K562 treated with DMSO at 1 percent for 24 hours (cell line): ENCODE measurements around the gene ACP4. TPM values are rescaled to one million over a fixed set of nuclear protein-coding genes. Genes with fewer than 3 reads are reported as not detected.

Source experiments
- total RNA-seq: library from RNA; unstranded; fragments of 300-600 nt; gene quantifications from 2 replicates; pipeline ENCODE4 v1.2.3, GENCODE V29; 2022; ENCODE audit warnings: low read depth; ENCODE audit not compliant: insufficient read depth

ACP4 gene
- not detected in 2 replicates for total RNA-seq

DNA sequence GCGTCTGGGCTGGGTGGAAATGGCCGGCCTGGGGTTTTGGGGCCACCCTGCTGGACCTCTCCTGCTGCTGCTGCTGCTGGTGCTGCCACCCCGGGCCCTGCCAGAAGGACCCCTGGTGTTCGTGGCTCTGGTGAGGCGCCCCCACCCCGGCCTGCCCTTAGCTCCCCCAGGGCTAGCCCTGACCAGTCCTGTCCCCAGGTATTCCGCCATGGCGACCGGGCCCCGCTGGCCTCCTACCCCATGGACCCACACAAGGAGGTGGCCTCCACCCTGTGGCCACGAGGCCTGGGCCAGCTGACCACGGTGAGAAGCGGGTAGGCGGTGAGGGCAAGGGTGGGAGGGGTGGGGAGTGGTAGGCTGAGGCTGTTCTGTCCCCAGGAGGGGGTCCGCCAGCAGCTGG lies at the start of gene ACP4:
TSS of gene ACP4 (plus strand) at position 20 of the 400 bp plus-strand sequence. CDS start at position 20, 0 bp downstream.

GRCh38 chr19:50770164-50770563 lies 20.1 kb upstream of the ACP4 start, which contains the start of gene GPR32:
GPR32 (plus strand) TSS chr19:50770464; CDS start chr19:50770601, 137 bp downstream.

DNA sequence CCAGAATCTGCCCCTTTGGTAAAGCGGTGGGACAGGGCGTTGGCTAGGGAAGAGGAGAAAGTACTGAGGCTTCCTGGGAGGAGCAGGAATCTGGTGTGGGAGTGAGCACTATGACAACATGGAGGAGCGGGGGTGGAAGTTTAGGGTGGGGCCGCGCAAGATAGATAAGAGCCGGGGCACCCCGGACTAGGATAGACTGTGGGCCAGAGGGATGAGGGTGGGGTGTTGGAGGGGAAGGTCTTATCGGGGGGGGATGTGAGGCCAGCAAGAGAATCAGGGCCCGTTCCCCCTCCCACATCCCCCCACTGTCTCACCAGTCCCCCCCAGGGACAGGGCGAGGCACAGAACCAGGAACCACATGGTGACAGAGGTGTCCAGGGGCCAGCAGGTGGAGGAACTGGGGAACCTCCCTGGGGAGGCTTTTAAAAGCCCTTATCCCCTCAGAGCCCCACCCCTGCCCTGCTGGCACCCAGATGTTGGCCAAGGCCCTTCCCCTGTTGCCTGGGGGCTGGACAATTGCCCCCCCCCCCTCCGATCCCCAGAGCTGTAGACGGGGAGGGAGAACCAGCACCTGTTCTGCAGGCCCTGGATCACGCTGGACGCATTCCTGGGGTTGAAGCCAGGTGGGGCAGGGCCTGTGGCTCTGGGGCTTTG lies 33.3 kb downstream of the ACP4 start, which contains the start of gene KLK1:
TSS of gene KLK1 (minus strand) at position 399 of the 654 bp plus-strand sequence. CDS start at position 360, 39 bp downstream.

GRCh38 chr19:50833117-50833801 lies 43.0 kb downstream of the ACP4 start, which contains the start of gene KLK15:
KLK15 (minus strand) TSS chr19:50833574; CDS start chr19:50831492, 2,082 bp downstream.

Other genes with a start within 250 kb of the ACP4 start
- 15.2 and 15.9 TPM in 2 replicates for gene LRRC4B, start 222.0 kb upstream of the ACP4 start, total RNA-seq
- gene SYT3, start 150.5 kb upstream of the ACP4 start, total RNA-seq = 7.3 and 8.9 TPM in 2 replicates
- gene C19orf81, start 141.0 kb upstream of the ACP4 start, total RNA-seq = 42.3 and 60.5 TPM in 2 replicates
- gene SHANK1, start 70.6 kb upstream of the ACP4 start, total RNA-seq = 0.27 TPM in 1 of 2 replicates, not detected in the other
- gene CLEC11A, start 67.1 kb upstream of the ACP4 start, total RNA-seq = 94.9 and 103 TPM in 2 replicates
- gene GPR32, start 20.0 kb upstream of the ACP4 start, total RNA-seq = 0.59 TPM in 1 of 2 replicates, not detected in the other
- 19.2 and 20.0 TPM in 2 replicates for gene KLK1, start 33.4 kb downstream of the ACP4 start, total RNA-seq
- 0.56 TPM in 1 of 2 replicates, not detected in the other for gene KLK15, start 43.2 kb downstream of the ACP4 start, total RNA-seq
- gene KLK3, start 64.5 kb downstream of the ACP4 start, total RNA-seq = not detected in 2 replicates
- not detected in 2 replicates for gene KLK2, start 83.0 kb downstream of the ACP4 start, total RNA-seq
- gene KLK4, start 121.0 kb downstream of the ACP4 start, total RNA-seq = not detected in 2 replicates
- gene KLK5, start 162.6 kb downstream of the ACP4 start, total RNA-seq = not detected in 2 replicates
- gene KLK6, start 179.2 kb downstream of the ACP4 start, total RNA-seq = not detected in 2 replicates
- not detected in 2 replicates for gene KLK7, start 193.5 kb downstream of the ACP4 start, total RNA-seq
- 0.95 and 2.1 TPM in 2 replicates for gene KLK8, start 211.2 kb downstream of the ACP4 start, total RNA-seq
- not detected in 2 replicates for gene KLK10, start 229.3 kb downstream of the ACP4 start, total RNA-seq
- not detected in 2 replicates for gene KLK11, start 236.2 kb downstream of the ACP4 start, total RNA-seq
- gene KLK12, start 244.6 kb downstream of the ACP4 start, total RNA-seq = not detected in 2 replicates